RWPE1 (cell line): ENCODE results near the gene APLNR.

Experiments
- CTCF ChIA-PET: fragments of 350-600 bp; sonication (Branson Sonifier 250); formaldehyde crosslinking; extraction: SDS; loops from one replicate; lab custom pipeline; 2021; lab: Yijun Ruan, JAX
- POLR2A ChIA-PET: fragments of 400-600 bp; formaldehyde crosslinking; extraction: SDS; loops from one replicate; lab custom pipeline; 2020; ENCODE audit warnings: antibody characterized with exemption; ENCODE audit not compliant: low non-redundant PET; lab: Yijun Ruan, JAX
- DNase-seq: peaks from one replicate; pipeline ENCODE4 v3.0.0; 2012; ENCODE audit warnings: low spot score
- H3K27ac ChIP-seq: fragments of 450-650 bp; 2 replicates; pipeline ENCODE4 v1.5.1; 2017
- TF ChIP-seq, protein P1 (sequence below): fragments of 450-650 bp; conservative IDR thresholded peaks from 2 replicates; pipeline ENCODE4 v1.5.1; 2017; ENCODE audit warnings: low read depth, mild to moderate bottlenecking

APLNR gene

DNA sequence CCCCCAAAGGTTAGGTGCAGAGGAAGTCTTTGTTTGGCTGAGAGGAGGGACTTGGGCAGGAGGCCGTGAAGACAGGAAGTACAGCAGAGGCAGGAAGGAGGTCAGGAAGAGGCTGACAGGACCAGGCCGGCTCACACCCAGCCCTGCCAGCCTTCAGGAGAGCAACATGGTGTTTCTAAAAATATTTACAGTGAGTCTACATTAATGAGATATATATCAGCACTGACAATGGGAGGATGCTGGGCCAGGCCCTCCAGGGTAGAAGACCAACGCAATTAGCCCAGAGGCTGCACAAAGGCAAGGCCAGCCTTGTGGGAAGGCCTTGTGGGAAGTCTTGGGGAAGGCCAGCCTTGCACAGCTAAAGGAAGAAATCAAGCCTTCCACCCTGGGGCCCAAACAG is 7.9 kb upstream of the APLNR start:
- CTCF ChIA-PET = interaction anchor here (0.5 kb wide), 1 partner anchor 122 kb away, joined by 3 read pairs; no protein-coding TSS in a partner anchor
- no peak for DNase-seq
- H3K27ac ChIP-seq = no peak overlapping the region
- TF ChIP-seq, protein P1, sequence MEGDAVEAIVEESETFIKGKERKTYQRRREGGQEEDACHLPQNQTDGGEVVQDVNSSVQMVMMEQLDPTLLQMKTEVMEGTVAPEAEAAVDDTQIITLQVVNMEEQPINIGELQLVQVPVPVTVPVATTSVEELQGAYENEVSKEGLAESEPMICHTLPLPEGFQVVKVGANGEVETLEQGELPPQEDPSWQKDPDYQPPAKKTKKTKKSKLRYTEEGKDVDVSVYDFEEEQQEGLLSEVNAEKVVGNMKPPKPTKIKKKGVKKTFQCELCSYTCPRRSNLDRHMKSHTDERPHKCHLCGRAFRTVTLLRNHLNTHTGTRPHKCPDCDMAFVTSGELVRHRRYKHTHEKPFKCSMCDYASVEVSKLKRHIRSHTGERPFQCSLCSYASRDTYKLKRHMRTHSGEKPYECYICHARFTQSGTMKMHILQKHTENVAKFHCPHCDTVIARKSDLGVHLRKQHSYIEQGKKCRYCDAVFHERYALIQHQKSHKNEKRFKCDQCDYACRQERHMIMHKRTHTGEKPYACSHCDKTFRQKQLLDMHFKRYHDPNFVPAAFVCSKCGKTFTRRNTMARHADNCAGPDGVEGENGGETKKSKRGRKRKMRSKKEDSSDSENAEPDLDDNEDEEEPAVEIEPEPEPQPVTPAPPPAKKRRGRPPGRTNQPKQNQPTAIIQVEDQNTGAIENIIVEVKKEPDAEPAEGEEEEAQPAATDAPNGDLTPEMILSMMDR = no peak
- POLR2A ChIA-PET = no interaction called here

DNA sequence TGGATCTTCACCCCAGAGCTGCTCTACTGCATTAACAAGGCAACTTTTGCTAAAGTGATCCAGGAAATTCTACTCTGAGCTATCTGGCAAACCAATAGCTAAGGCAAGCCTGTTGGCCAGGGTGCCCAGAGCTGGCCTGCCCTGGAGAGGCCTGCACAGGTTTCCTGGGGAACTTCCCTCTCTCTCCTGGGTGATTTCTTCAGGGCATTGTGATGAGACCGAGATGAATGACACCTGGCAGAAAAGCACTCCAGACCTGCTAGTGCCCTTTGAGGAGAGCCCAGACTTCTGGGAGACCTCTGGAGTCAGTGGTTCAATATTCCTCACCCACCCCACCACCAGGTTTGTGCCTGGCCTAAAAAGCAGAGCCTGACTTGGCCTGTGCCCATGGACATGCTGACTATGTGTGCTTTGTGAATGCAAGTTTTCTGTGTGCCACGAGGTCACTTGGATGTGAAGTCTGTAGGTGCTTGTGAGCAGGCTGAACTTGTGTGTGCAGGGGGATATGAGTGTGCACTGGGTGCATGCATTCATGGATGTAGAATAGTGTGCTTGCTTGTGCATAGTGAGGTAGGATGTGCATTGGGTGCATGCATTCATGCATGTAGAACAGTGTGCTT is 4.4 kb upstream of the APLNR start:
- POLR2A ChIA-PET = no interaction called here
- no peak for DNase-seq
- CTCF ChIA-PET = interaction anchor here (0.5 to 0.9 kb wide), 2 partner anchors 361 to 400 kb away, joined by 3 read pairs; no protein-coding TSS in a partner anchor
- TF ChIP-seq, protein P1 = no peak
- H3K27ac ChIP-seq = no peak overlapping the region

DNA sequence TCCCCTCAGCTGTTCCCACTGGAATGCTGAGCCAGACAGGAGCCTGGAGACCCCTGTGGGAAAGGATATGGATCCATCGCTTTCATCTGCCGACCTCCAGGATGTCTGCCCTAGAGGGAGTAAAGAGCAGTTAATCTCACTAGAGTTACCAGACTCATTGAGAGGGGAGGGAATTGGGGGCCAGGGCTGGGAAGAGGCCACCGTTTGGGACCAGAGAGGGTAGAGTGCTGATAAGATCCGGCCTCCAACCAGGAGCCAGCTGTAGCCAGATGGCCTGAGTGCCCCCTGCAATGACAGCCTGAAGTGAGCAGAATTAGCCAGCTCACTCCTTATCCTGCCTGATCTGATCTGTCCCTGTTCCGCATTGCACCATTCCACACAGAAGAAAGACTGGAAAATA is 3.7 kb upstream of the APLNR start:
- no peak for DNase-seq
- TF ChIP-seq, protein P1 = no peak
- H3K27ac ChIP-seq = no peak overlapping the region
- ChIA-PET CTCF (interaction anchor here (0.5 to 0.9 kb wide), 3 partner anchors 9 to 400 kb away, joined by 3 to 4 read pairs (median 3); no protein-coding TSS in a partner anchor), POLR2A (no interaction called here)

DNA sequence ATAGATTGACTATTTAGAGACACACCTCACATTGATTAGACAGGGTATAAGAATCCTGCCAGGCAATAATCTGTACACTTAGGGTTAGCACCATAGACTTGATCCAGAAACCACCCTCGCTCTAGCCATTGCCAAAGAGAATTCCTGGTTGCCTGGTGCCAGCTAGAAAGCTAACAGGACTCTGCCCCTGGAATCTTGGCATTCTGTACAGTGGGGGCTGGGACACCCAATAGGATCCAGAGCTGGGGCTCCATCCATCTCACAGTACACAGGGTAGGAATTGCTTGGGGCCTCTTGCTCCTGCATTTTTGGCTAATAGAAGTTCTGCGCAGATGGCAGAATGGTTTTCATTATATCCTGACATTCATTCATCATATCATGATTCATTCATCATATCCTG is 3.0 kb upstream of the APLNR start:
- TF ChIP-seq, protein P1 = no peak
- ChIA-PET POLR2A (no interaction called here), CTCF (interaction anchor here (0.6 to 0.9 kb wide), 3 partner anchors 10 to 352 kb away, joined by 3 to 4 read pairs (median 4); no protein-coding TSS in a partner anchor)
- no peak for DNase-seq
- no peak overlapping the region for H3K27ac ChIP-seq

DNA sequence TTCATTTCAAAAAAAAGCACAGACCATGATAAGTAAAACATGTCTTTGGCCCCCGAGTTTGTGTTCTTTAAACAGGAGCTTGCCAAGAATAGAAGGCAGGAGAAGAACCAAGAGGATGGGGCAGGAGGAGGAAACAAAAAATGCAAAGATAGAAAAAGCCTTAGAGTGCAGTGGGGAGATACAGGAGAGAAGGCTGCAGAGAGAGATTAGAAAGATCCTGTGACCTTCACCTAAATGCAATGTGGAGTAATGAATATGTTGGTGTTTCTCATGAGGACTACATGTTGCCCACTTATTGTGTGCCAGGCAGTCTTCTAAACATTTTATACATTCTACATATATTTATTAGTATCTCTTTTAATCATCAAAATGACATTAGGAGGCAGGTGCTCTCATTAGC is 2.3 kb upstream of the APLNR start:
- CTCF ChIA-PET = interaction anchor here (0.7 kb wide), 2 partner anchors 26 to 362 kb away, joined by 4 read pairs; no protein-coding TSS in a partner anchor
- TF ChIP-seq, protein P1 = no peak
- POLR2A ChIA-PET = no interaction called here
- no peak for DNase-seq
- no peak overlapping the region for H3K27ac ChIP-seq

DNA sequence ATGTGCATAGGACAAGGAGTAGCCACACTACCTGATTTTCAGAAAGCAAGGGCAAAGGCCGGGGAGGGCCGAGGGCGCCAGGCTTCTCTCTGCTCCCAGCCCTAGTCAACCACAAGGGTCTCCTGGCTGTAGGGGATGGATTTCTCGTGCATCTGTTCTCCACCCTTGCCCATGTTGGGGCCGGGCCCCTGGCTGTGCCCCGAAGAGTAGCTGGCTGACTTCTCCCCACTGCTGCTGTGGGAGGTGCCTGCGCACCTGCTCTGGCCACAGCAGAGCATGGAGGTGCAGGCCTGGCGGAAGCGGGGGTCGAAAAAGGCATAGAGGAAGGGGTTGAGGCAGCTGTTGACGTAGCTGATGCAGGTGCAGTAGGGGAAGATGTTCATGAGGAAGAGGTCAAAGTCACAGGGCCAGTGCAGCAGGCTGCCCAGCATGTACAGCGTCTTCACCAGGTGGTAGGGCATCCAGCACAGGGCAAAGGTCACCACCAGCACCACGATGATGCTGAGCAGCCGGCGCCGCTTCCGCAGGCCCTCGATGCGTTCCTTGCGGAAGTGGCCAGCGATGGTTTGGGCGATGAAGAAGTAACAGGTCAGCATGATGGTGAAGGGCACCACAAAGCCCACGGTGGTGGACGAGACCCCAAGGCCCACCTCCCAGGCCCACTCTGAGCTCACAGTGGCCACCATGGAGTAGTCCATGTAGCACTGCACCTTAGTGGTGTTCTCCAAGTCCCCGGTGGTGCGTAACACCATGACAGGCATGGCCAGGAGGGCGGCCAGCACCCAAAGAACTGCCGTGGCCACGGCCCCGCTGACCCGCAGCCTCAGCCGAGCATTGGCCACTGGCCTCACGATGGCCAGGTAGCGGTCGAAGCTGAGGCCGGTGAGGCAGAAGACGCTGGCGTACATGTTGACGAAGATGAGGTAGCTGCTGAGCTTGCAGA is 1.0 kb downstream of the APLNR start:
- POLR2A ChIA-PET = no interaction called here
- H3K27ac ChIP-seq = no peak overlapping the region
- no peak for DNase-seq
- TF ChIP-seq, protein P1 = no peak
- CTCF ChIA-PET = interaction anchor here (0.6 kb wide), 1 partner anchor 14 kb away, joined by 5 read pairs; no protein-coding TSS in a partner anchor
